ENCODE results near the gene CHIC1.
A peak's percentile ranks its signal among the peaks of the same experiment; 100 is the strongest.
"Not testable (repeated sequence)": the region's sequence is repeated elsewhere in the genome, so short reads cannot be mapped to it uniquely, and the experiment has no call there.

Gene CHIC1

DNA sequence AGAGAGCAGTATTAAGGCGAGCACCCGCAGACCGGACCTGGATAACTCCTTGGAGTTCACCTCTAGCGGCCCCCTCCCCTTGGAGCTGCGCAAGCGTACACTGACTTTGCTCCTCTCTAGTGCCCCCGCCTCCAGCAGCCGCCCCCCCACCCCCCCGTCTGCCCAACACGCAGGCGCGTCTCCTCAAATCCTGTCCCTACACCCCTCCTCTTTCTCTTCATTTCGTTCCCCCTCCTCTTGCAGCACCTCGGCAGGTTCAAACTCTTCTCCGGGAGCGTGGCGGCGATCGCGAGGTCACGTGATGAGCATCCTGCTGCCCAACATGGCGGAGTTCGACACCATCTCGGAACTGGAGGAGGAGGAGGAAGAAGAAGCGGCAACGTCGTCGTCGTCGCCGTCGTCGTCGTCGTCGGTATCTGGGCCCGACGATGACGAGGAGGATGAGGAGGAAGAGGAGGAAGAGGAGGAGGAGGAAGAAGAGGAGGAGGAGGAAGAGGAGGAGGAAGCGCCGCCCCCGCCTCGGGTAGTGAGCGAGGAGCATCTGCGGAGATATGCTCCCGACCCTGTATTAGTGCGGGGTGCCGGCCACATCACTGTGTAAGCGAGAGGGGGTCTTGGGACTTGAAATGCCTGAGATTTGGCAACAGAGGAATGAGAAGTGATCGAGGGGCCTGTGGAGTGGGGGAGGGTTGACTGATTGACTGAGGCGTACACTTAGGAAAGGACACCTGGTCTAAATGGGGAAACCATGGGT, at the start of gene CHIC1:
Gene CHIC1 (plus strand): TSS at position 214 of the 754 bp plus-strand sequence. CDS start 88 bp downstream, at position 302.
- peak; percentile 57 for DNase-seq

DNA sequence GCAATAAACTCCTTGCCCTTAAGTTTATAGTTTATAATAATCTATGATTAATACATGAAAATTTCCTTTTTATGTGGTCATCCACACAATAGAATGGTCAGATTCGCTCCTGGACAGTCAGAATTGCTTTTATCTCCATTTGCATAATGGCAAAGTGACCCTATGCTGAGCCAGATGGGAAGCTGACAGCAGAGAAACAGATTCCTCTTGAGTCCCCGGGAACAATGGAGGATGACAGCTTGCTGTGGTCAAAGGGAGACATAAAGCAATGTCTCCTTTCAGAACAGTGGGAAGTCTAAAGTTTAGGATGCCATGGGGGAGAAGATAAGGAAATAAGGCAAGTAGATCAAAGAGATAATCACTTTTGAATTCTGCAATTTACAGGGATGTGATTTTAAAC, 40.2 kb upstream of the CHIC1 start:
- DNase-seq = not testable (repeated sequence)

DNA sequence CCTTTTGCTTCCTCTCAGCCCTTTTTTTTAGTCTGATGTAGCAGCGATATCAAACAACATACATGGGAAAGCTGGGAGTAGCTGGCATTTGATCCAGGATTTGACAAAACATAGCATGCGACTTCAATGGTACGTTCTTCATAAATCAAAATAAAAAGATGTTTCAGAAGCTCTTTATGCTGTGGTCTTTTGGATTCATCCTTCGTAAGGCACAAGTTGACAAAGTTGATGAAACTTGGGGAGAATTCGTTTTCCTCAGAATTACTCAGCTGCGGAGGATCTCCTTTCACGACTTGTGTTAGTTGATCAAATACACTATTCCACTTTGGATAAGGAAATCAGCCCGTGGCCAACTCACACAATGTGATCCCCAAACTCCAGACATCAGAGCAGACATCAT, 38.1 kb upstream of the CHIC1 start:
- DNase-seq = no peak

DNA sequence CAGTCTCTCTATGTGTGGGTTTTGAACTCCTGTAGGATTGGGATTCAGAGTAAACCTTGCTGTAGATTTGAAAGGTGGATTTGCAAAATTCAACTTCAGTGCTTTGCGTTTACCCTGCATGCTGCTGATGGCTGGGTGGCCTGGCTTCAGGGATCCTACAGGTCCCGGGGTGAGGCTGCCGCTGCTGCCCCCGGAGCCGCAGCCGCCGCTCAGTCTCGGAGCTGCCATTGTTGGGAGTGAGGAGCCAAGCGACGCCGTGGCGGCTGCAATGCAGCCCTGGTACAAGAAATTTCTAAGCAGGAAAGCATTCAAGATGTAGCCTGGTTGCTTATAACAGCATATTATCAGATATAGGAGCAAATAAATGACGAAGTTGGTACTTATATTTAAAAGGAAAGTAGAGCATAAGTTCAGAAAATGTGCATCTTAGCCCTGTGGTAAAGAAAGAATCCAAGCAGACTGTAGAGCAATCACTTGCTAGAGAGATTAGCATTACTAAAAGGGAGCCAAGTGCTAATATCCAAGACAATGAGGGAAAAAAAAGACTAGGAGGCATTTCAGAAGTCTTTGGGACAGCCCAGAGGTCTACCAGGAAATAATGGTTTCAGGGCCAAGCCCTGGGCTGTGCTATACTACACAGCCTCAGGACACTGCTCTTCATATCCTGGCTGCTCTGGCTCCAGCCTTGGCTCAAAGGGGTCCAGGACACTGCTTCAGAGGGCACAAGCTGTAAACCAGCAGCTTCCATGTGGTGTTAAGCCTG, 36.9 kb upstream of the CHIC1 start:
- no peak for DNase-seq

DNA sequence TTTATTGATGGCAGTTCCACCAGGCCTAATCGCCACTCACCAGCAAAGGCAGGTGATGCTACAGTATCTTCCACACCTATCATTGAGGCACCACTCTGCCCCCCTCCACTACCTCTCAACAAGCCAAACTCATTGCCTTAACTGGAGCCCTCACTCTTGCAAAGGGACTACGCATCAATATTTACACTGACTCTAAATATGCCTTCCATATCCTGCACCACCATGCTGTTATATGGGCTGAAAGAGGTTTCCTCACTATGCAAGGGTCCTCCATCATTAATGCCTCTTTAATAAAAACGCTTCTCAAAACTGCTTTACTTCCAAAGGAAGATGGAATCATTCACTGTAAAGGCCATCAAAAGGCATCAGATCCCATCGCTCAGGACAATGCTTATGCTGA, 31.3 kb upstream of the CHIC1 start:
- not testable (repeated sequence) for DNase-seq

DNA sequence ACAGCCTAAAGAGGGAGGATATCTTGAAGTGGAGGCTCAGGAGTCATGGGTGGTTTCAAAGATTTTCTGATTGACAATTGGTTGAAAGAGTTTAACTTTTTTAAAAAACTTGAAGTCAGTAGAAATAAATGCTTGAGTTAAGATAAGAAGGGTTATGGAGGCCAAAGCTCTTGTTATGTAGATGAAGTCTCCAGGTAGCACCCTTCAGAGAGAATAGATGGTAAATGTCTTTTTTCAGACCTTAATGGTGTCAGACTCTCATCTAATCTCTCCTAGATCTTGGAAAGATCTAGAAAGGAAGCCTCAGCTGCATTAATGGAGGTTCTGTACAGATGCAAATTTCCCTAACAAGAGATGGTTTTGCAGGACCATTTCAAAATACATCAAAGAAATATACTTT, 6.8 kb upstream of the CHIC1 start:
- DNase-seq = no peak

DNA sequence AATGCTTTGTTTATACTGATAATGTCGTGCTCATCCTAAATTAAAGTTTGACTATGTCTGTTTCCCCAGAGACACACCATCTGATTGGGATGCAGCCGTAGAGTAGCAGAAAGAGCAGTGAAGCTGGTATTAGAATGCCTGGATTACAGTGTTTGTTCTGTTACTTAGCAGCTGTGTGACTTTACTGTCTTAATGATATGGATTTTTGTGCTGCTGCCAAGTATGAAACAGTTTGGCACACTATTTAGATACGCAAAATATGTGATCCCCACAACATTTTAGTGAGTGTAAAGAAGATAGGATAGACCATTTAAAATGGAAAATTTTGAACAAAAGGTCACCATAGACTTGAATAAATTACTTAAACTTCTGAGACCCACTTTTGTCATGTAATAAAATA, 1.2 kb upstream of the CHIC1 start:
- no peak for DNase-seq

DNA sequence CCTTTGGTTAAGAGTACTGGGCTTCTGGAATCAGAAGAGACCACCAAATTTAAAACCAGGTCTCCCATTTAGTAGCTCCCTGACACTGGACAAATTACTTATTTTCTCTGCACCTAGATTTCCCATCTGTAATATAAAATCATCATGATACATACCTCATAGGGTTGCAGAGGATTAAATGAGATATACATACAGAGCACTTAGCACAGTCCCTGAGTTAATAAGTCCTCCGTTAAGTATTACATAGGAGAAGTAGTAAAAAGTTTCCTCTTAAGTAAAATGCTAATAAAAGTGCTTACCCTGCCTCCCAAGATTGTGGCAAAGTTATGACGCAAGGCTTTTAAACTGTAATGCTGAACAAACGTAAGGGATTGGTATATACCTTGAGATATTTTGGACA, 539 bp upstream of the CHIC1 start:
- no peak for DNase-seq

DNA sequence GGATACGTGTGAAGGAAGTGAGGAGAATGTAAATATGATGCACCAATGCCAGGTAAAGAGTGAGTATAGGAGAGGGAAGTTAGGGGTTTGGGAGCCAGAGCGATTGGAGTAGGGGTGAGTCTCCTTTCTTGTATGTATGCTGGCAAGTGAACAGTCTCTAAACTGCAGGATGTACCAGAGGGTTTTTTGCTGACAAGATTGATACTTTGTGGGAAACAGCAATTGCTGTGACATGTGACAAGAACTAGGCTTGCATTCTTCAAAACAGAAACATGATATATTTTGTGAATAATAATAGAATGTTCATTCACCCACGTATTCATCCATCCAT, 706 bp downstream of the CHIC1 start:
- DNase-seq = no peak

DNA sequence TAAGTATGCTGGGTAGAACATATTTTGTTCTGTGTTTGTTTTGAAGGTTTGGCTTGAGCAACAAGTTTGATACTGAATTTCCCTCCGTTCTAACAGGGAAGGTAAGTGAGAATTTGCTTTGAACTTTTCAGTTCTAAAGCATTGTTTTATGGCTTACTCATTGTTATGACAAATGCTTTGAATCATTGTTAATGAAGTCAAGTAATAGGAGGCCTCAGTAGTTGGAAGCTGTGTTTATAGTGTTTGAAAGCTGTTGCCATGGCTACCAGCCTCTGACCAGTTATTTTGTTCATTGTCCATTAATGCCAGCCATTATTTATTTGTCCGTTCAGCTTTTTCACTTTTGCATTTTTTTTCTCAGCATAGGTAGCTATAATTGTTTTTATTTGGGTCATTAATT, 14.4 kb downstream of the CHIC1 start:
- no peak for DNase-seq

DNA sequence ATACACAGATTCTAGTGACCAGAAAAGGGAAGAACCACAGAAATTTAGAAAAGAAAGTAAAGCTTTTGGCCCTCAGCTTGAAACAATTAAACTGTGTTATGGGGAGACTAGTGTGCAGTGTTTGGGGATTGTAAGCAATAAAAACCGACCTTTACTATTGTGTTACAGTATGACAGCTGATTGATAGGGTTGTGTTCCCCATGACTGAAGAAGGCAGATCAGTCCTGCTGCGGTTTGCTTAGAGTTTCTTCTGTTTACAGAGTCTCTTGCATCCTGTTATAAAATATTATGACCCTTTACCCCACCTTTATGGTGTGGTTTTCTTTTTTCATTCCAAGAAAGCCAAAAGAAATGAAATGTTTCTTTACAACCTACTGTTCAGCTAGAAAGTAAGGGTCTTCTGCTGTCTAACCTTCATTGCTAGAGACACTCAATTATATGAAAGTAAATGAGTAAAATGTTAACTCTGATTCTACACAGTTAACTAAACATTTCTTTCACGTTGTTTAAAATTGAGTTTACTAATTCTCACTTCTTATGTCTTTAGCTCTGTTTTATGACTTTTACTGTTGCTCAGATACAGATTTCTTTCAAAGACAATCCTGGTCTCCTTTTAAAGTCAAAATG, 18.1 kb downstream of the CHIC1 start:
- DNase-seq = no peak

DNA sequence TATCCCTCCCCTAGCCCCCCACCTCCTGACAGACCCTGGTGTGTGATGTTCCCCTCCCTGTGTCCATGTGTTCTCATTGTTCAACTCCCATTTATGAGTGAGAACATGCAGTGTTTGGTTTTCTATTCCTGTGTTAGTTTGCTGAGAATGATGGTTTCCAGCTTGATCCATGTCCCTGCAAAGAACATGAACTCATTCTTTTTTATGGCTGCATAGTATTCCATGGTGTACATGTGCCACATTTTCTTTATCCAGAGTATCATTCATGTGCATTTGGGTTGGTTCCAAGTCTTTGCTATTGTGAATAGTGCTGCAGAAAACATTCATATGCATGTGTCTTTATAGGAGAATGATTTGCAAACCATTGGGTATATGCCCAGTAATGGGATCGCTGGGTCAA, 34.8 kb downstream of the CHIC1 start:
- DNase-seq = not testable (repeated sequence)

DNA sequence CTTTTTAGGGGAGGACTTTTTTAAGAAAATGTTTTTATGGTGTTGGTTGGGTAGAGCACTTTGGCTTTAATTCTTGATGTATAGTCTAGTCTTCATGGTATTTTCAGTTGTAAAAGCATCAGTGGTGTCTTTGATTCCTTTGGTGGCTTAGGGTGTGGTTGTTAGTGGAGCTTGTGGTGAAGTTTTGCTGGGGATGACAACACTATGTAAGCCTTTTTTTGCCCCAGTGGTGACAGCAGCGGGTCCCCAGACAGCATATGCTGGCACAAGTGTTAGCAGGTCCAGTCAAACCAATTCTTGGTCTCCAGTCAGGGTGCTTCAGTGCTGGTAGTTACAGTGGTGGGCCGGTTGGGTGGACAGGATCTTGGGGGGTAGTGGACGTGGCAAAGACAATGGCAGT, 52.0 kb downstream of the CHIC1 start:
- DNase-seq = no peak

DNA sequence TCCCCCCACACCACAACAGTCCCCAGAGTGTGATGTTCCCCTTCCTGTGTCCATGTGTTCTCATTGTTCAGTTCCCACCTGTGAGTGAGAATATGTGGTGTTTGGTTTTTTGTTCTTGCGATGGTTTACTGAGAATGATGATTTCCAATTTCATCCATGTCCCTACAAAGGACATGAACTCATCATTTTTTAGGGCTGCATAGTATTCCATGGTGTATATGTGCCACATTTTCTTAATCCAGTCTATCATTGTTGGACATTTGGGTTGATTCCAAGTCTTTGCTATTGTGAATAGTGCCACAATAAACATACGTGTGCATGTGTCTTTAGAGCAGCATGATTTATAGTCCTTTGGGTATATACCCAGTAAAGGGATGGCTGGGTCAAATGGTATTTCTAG, 78.7 kb downstream of the CHIC1 start:
- DNase-seq = not testable (repeated sequence)

DNA sequence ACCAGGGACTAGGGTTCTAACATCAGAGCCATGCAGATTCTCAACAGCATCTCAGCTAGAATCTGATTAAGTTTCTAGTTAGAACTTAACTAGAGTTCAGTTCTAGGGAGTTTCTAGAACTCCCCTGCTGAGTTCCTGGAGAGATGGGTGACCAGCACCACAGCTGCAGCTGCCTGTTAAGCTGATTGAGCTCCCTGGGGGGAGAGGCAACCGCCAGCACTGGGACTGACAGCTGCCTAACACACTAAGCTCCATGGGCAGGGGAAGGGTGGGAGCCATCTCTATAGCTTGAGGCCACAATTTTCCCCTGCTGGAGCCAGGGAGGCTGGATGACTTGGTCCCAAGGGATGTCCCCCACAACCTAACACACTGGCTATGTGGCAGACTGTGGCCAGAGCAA, 84.2 kb downstream of the CHIC1 start:
- no peak for DNase-seq

DNA sequence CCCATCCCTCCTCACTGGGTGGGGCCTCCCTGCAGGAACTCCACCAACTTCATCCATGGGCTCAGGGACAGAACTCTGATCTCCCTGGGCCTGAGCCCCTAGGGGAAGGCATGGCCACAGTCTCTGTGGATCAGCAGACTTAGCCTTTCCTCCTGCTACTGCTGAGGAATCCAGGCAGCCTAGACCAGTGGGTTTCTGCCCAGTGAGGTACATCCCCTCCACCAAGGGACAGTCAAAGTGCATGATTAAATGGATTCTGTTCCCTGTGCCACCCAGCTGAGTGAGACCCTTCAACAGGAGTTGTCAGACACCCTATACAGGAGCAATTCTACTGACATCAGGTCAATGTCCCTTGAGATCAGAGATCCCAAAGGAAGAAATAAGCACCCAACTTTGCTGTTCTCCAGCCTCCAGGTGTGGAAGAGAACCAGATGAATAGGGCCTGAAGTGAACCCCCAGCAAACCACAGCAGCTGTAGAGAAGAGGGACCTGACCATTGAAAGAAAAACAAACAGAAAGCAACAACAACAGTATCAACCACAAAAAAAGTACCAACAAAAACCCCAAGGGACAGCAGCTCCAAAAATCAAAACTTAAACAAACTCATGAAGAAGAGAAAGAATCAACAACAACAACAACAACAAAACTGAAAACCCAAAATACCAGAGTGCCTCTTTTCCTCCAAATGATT, 84.8 kb downstream of the CHIC1 start:
- DNase-seq = no peak

DNA sequence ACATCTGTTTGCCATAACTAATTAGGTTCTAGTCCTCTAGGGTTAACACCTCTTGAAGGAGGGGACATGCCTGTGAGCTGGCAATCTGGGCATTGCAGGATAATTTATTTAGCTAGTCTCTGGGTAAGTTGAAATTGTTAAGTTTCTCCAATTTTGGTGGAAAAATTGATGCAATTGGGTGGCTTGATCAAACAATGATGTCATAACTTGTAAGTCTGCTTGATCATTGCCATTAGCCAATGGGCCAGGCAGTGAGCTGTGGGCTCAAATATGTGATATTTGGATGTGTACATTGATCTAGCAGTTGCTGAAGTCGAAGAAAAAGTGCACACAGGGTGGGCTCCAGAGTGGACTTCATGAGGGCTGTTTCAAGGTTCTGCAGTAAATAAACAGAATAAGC, 98.3 kb downstream of the CHIC1 start:
- not testable (repeated sequence) for DNase-seq

DNA sequence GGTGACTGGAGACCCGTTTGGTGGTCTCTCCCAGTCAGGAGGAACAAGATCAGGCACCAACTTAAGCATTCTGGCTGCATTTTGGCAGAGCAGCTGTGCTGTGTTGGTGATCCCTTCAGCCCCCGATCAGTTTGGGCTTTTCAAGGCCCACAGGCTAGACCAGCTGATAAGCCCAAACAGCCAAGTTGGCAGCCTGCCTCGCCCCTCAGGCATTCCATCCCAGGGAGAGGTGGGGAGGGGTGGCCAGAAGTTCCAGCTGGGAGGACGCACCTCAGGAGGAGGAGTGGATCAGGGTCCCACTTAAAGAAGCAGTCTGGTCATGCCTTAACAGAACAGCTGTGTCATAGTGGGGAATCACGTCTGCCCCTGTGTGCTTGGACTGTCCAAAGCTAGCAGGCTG, 105.8 kb downstream of the CHIC1 start:
- no peak for DNase-seq

DNA sequence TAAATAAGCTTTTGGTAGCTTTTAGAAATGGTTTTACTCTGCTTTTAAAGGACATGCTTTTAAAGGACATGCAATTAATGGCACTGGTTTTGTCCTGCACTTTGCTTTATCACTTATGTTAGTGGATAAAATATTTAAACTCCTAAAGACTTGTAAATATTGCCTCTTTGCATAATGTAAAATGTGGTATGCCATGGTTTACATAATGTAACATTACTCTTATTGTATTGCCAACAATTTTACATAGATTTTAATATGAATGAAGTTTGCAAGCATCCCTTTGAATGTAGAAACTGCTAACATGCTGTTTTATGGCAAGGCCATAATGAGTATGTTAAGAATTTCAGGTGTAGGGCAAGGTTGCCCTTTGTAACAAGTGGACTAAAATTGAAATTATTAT, 118.4 kb downstream of the CHIC1 start:
- no peak for DNase-seq

DNA sequence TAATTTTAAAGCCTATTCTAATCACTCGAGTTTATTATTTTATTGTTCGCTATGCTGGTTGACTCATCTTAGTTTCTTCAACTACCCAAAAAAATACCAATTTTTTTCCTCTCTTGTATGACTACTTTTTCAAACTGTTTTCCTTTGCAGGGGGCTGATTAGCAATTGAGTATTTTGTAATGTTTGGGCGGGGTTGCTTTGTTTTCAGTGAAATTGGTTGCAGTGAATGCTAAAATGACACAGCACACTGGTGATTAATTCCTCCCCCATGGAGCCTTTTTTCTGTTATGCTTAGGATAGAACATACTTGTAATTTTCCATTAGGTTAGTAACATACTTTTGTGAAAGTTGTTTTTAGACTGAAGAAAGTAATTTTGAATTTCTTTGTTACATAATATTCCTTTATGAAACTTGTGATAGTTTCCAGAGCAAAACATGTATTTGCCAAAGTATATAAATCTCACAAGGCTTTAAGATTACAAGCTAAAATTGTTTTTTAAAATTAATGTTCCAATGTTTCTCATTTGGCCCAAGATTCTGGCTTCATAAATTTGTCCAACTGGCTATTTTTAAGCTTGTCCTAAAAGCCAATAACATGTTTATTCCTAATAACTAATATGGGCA, 120.4 kb downstream of the CHIC1 start:
- DNase-seq = no peak

DNA sequence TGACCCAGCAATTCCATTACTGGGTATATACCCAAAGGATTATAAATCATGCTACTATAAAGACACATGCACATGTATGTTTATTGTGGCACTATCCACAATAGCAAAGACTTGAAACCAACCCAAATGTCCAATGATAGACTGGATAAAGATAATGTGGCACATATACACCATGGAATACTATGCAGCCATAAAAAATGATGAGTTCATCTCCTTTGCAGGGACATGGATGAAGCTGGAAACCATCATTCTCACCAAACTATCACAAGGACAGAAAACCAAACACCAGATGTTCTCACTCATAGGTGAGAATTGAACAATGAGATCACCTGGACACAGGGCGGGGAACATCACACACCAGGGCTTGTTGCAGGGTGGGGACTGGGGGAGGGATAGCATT, 144.0 kb downstream of the CHIC1 start:
- DNase-seq = not testable (repeated sequence)

DNA sequence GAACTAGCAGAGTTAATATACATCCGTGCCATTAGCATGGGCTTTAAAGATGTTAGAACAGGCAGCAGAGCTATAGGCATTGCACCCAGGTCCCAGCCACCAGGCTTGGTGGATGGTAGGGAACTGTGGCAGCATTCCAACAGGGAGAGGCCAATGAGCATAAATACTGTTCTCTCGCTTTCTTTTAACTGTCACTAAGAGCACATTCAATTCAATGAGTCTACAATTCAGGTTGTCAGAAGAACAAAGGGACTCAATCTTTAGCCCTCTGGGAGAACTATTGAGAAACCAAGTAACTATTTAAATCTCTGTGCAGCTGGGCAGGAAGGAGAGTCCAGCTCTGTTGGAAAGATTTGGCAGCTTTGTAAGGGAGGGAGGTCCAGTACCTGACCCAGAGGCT, 165.6 kb downstream of the CHIC1 start:
- DNase-seq = no peak

Data from NCI-H510A (cell line).